ENCODE results near the gene ZNF799.
A peak's percentile ranks its signal among the peaks of the same experiment; 100 is the strongest.
"Not testable (repeated sequence)": the region's sequence is repeated elsewhere in the genome, so short reads cannot be mapped to it uniquely, and the experiment has no call there.

Gene ZNF799

DNA sequence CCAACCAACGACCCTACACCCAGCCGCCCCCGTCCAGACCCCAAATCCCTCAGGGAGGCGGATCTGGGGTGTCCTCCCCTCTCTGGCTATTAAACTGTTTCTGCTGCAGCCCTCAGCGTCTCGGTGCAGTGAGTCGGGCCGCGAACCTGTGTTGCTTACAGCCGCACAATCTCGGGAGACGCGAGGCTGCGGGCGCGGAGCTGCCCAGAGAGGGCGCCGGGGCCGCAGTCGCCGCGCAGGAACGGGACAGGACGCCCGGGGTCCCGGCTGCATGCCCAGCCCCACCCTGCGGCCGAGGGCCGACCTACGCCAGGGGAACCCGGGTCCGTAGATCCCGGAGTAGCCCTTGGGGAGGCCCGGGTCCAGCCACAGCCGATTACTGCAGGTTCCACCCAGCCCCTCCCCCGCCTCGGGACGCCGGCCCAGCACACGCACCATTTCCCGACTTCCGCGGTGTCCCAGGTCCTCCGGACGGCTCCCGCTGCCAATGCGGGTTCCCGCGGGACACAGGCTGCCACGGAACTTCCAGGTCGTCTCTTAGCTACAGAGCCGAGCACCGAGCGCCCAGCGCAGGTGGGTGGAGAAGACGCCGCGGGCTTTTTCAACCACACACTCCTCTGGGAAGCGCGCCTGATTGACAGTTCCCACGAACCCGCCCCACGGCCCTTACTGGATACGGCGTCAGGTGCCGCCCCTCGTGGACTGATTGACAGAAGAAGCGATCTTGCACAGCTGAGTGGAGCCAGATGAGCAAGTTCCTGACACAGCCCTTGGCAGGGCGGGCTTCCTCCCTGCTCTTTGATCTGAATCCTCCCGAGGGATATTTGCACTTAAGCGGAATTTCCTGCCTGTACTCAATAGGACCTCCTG lies at the start of gene ZNF799:
TSS of gene ZNF799 (minus strand) at position 639 of the 870 bp plus-strand sequence. CDS start at position 438, 201 bp downstream.
- Histone ChIP-seq H3K9ac (ENCODE audit: low read depth, low read length) (peak within 1 kb of the TSS; percentile 58; the same call in 1 of the 2 replicates), H3K27ac (ENCODE audit: low read length) (no peak within 1 kb of the TSS), H3K36me3 (ENCODE audit: insufficient read depth, low read depth, low read length) (no peaks in the 10 kb centered on the region)

DNA sequence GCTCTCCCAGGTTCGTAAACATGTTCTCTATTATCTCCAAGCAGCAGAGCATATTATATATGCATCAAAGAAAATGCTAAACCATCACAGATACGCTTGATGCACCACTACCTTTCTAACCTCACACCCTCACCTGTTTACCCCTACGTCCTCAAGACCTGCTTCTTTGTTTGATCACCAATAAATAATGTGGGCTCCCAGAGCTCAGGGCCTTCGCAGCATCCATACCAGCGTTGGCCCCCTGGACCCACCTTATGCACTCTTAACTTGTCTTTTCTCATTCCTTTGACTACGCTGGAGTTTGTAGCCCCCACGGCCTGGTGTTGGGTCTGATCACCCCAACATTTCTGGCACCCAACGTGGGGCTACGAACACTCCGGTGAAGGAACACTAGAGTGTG lies 49.8 kb upstream of the ZNF799 start:
- Histone ChIP-seq H3K27ac (ENCODE audit: low read length) (no peak overlapping the region), H3K4me1 (ENCODE audit: insufficient read depth, low read length) (no peaks in the 10 kb centered on the region), H3K9me3 (ENCODE audit: insufficient read depth, low read depth, low read length) (peaks cover 40% of the 10 kb centered on the region), H3K36me3 (ENCODE audit: insufficient read depth, low read depth, low read length) (no peaks in the 10 kb centered on the region), H3K4me3 (ENCODE audit: low read length) (no peak overlapping the region), H3K9ac (ENCODE audit: low read depth, low read length) (no peak overlapping the region), H3K27me3 (ENCODE audit: insufficient read depth, low read length) (no peaks in the 10 kb centered on the region)

More for the DNA sequence above, at the start of gene ZNF799:
- Histone ChIP-seq H3K4me3 (ENCODE audit: low read length) (peak within 1 kb of the TSS; percentile 85), H3K27me3 (ENCODE audit: insufficient read depth, low read length) (peaks cover 4% of the 10 kb centered on the region), H3K4me1 (ENCODE audit: insufficient read depth, low read length) (no peaks in the 10 kb centered on the region), H3K9me3 (ENCODE audit: insufficient read depth, low read depth, low read length) (no peaks in the 10 kb centered on the region)

DNA sequence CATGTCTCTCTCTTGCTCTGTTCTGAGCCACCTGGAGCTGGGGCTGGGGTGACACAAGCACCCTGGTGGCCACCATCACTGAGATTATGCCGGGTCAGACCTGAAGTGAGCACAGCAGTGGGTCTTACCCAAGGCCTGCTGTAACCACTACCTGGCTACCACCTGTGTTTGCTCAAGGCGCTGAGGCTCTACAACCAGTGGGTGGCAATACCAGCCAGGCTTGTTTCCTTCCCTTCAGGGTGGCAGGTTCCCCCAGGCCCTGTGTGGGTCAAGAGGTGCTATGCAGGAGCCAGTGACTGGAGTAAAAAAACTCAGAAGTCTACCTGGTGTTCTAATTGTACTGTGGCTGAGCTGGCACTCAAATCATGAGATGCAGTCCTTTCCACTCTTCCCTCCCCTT lies 47.7 kb upstream of the ZNF799 start:
- H3K4me3 ChIP-seq (ENCODE audit: low read length), result no peak overlapping the region
- H3K9ac ChIP-seq (ENCODE audit: low read depth, low read length), result no peak overlapping the region
- H3K4me1 ChIP-seq (ENCODE audit: insufficient read depth, low read length), result no peaks in the 10 kb centered on the region
- no peak overlapping the region for H3K27ac ChIP-seq (ENCODE audit: low read length)
- H3K27me3 ChIP-seq (ENCODE audit: insufficient read depth, low read length), result no peaks in the 10 kb centered on the region
- H3K9me3 ChIP-seq (ENCODE audit: insufficient read depth, low read depth, low read length), result peaks cover 38% of the 10 kb centered on the region
- no peaks in the 10 kb centered on the region for H3K36me3 ChIP-seq (ENCODE audit: insufficient read depth, low read depth, low read length)

DNA sequence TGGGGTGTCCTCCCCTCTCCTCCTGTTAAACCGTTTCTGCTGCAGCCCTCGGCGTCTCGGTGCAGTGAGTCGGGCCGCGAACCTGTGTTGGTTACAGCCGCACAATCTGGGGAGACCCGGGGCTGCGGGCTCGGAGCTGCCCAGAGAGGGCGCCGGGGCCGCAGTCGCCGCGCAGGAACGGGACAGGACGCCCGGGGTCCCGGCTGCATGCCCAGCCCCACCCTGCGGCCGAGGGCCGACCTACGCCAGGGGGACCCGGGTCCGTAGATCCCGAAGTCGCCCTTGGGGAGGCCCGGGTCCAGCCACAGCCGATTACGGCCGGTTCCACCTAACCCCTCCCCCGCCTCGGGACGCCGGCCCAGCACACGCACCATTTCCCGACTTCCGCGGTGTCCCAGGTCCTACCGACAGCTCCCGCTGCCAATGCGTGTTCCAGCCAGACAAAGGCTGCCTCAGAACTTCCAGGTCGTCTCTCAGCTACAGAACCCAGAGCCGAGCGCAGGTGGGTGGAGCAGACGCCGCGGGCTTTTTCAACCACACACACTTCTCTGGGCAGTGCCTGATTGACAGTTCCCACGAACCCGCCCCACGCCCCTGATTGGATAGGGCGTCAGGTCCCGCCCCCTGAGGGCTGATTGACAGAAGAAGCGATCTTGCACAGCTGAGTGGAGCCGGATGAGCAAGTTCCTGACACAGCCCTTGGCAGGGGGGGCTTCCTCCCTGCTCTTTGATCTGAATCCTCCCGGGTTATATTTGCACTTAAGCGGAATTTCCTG lies 39.7 kb upstream of the ZNF799 start, which contains the start of gene ZNF443:
TSS of gene ZNF443 (minus strand) at position 481 of the 776 bp plus-strand sequence. CDS start at position 374, 107 bp downstream.
- no peaks in the 10 kb centered on the region for H3K4me1 ChIP-seq (ENCODE audit: insufficient read depth, low read length)
- H3K4me3 ChIP-seq (ENCODE audit: low read length), result peak within 1 kb of the TSS; percentile 84
- H3K27me3 ChIP-seq (ENCODE audit: insufficient read depth, low read length), result no peaks in the 10 kb centered on the region
- H3K9ac ChIP-seq (ENCODE audit: low read depth, low read length), result peak within 1 kb of the TSS; percentile 82
- H3K27ac ChIP-seq (ENCODE audit: low read length), result no peak within 1 kb of the TSS
- no peaks in the 10 kb centered on the region for H3K9me3 ChIP-seq (ENCODE audit: insufficient read depth, low read depth, low read length)
- H3K36me3 ChIP-seq (ENCODE audit: insufficient read depth, low read depth, low read length), result no peaks in the 10 kb centered on the region

DNA sequence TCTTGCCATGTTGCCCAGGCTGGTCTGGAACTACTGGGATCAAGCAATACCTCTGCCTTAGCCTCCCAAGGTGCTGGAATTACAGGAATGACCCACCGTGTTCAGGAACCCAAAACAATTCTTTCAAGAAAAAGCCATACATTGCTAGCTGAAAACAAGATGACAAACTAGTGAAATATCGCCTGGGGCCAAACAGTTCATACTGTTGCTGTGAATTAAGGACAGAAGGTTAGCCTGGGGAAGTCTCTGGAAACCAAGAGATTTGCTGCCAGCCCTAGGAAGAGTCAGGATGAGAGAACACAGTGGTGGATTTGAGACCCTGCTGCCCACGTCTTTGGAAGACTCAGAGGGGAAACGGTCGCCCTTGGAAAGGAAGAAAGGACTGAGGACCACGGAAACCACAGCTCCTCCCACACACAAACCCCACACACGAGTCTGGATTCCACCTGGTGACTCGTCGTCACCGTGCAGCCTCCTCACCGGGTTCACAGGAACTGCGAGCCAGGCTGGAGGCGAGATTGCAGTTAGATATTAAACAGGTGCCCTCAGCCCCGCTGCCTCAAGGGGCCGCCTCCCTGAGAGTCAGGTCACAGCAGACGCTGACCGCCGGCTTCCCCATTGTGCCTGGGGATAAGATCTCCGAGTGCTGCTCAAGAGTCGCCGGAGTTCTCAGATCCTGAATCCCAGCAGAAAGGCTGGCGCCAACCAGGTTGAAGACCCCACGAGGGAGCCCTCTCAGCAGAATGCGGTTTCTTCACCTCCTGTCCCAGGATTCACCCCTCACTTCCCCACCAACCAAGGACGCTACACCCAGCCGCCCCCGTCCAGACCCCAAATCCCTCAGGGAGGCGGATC lies 38.8 kb upstream of the ZNF799 start:
- not testable (repeated sequence) for H3K27ac ChIP-seq (ENCODE audit: low read length); H3K36me3 ChIP-seq (ENCODE audit: insufficient read depth, low read depth, low read length); H3K27me3 ChIP-seq (ENCODE audit: insufficient read depth, low read length); H3K4me1 ChIP-seq (ENCODE audit: insufficient read depth, low read length); H3K9me3 ChIP-seq (ENCODE audit: insufficient read depth, low read depth, low read length)
- H3K9ac ChIP-seq (ENCODE audit: low read depth, low read length), result peak overlapping the region; percentile 82
- H3K4me3 ChIP-seq (ENCODE audit: low read length), result peak overlapping the region; percentile 84

DNA sequence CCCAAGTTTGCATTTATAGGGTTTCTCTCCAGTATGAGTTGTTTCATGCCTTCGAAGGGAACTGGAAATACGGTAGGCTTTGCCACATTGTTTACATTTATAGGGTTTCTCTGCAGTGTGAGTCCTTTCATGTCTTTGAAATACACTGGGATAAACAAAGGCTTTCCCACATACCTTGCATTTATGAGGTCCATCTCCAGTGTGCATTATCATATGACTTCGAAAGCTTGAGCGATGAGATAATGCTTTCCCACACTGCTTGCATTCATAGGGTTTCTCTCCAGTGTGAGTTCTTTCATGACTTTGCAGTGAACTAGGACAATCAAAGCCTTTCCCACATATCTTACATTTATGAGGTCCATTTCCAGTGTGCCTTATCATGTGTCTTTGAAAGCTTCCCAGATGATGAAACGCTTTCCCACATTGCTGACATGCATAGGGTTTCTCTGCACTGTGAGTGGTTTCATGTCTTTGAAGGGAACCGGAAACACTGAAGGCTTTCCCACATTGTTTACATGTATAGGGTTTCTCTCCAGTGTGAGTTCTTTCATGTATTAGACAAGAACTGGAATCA lies 29.7 kb upstream of the ZNF799 start:
- Histone ChIP-seq H3K9me3 (ENCODE audit: insufficient read depth, low read depth, low read length) (peaks cover 40% of the 10 kb centered on the region), H3K36me3 (ENCODE audit: insufficient read depth, low read depth, low read length) (peaks cover 42% of the 10 kb centered on the region)
- H3K9ac ChIP-seq (ENCODE audit: low read depth, low read length); H3K27me3 ChIP-seq (ENCODE audit: insufficient read depth, low read length); H3K27ac ChIP-seq (ENCODE audit: low read length); H3K4me3 ChIP-seq (ENCODE audit: low read length); H3K4me1 ChIP-seq (ENCODE audit: insufficient read depth, low read length): not testable (repeated sequence)

DNA sequence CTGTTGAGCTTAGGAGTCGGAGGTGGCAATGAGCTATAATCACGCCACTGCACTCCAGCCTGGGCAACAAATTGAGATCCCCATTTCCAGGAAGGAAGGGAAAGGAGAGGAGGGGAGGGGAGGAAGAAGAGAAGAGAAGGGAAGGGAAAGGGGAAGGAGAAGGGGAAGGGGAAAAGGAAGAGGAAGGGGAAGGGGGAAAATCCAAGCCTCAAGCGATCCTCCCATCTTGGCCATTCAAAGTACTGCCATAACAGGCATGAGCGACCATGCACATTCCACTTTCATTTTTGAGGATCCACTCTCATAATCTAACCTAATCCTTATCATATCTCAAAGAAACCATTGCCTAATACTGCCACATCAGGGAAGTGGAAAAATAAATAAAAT lies 24.8 kb upstream of the ZNF799 start:
- no peak overlapping the region for H3K27ac ChIP-seq (ENCODE audit: low read length)

DNA sequence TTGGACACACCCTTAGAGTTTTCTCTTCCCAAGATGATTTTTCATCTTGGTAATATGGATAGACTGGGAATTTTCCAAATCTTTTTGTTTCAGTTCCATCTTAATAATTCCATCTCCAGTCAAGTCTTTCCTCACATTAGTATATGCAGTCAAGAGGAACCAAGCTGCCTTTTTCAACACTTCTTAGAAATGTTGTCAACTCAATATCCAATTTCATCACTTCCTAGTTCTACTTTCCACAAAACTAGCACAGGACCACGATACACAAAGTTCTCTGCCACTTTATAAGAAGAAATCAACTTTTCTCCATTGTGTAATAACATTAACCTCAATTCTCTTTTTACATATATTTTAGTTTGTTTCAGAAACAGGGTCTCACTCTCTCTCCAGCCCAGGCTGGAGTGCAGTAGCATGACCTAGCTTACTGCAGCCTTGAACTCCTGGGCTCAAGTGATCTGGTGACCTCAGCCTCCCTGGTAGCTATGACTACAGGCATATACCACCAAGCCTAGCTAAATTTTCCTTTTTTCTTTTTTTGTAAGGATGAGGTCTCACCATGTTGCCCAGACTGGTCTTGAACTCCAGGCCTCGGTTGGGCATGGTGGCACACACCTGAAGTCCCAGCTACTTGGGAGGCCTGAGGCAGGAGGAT lies 24.3 kb upstream of the ZNF799 start:
- no peak overlapping the region for H3K9ac ChIP-seq (ENCODE audit: low read depth, low read length)
- H3K4me1 ChIP-seq (ENCODE audit: insufficient read depth, low read length), result no peaks in the 10 kb centered on the region
- H3K36me3 ChIP-seq (ENCODE audit: insufficient read depth, low read depth, low read length), result peaks cover 26% of the 10 kb centered on the region; the same call in 1 of the 2 replicates
- peaks cover 23% of the 10 kb centered on the region for H3K9me3 ChIP-seq (ENCODE audit: insufficient read depth, low read depth, low read length)
- no peak overlapping the region for H3K27ac ChIP-seq (ENCODE audit: low read length)
- no peaks in the 10 kb centered on the region for H3K27me3 ChIP-seq (ENCODE audit: insufficient read depth, low read length)
- no peak overlapping the region for H3K4me3 ChIP-seq (ENCODE audit: low read length)

More for the DNA sequence above, 24.8 kb upstream of the ZNF799 start:
- H3K9ac ChIP-seq (ENCODE audit: low read depth, low read length), result no peak overlapping the region
- peaks cover 31% of the 10 kb centered on the region for H3K36me3 ChIP-seq (ENCODE audit: insufficient read depth, low read depth, low read length)
- H3K9me3 ChIP-seq (ENCODE audit: insufficient read depth, low read depth, low read length), result peaks cover 26% of the 10 kb centered on the region
- no peaks in the 10 kb centered on the region for H3K4me1 ChIP-seq (ENCODE audit: insufficient read depth, low read length)
- H3K4me3 ChIP-seq (ENCODE audit: low read length), result no peak overlapping the region
- no peaks in the 10 kb centered on the region for H3K27me3 ChIP-seq (ENCODE audit: insufficient read depth, low read length)

DNA sequence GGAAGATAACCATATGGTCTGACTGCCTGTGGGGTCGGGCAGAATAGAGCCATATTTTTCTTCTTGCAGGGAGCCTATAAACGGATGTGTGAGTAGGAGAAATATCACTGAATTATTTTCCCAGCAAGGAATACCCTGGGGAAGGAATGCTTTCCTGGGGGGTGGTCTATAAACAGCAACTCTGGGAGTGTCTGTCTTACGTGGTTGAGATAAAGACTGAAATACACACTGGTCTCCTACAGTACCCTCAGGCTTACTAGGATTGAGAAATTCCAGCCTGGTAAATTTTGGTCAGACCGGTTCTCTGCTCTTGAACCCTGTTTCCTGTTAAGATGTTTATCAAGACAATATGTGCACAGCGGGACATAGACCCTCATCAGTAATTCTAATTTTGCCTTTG lies 16.2 kb upstream of the ZNF799 start:
- H3K9me3 ChIP-seq (ENCODE audit: insufficient read depth, low read depth, low read length), result peaks cover 35% of the 10 kb centered on the region
- not testable (repeated sequence) for H3K4me1 ChIP-seq (ENCODE audit: insufficient read depth, low read length); H3K9ac ChIP-seq (ENCODE audit: low read depth, low read length); H3K4me3 ChIP-seq (ENCODE audit: low read length); H3K27ac ChIP-seq (ENCODE audit: low read length); H3K36me3 ChIP-seq (ENCODE audit: insufficient read depth, low read depth, low read length); H3K27me3 ChIP-seq (ENCODE audit: insufficient read depth, low read length)

DNA sequence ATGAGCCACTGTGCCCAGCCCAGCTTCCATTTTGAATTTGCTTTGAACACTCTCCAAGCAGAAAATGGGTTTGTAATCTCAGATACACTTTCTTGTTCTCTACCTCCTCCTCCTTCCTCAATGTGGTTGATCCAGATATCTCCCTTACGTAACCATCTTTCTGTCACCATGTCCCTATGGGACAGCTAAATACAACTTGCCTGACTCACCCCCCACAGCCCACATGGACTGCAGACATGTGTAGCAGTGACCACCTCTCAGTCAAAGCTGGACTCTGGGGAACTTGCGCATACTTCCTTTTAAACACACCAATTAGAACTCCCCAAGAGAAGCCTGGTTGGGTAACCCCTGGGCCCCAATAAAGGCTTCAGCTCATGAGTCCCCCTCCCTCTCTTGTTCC lies 10.8 kb upstream of the ZNF799 start:
- H3K9me3 ChIP-seq (ENCODE audit: insufficient read depth, low read depth, low read length), result peaks cover 30% of the 10 kb centered on the region
- H3K9ac ChIP-seq (ENCODE audit: low read depth, low read length), result no peak overlapping the region
- H3K36me3 ChIP-seq (ENCODE audit: insufficient read depth, low read depth, low read length), result no peaks in the 10 kb centered on the region
- no peaks in the 10 kb centered on the region for H3K4me1 ChIP-seq (ENCODE audit: insufficient read depth, low read length)
- H3K27me3 ChIP-seq (ENCODE audit: insufficient read depth, low read length), result no peaks in the 10 kb centered on the region
- no peak overlapping the region for H3K27ac ChIP-seq (ENCODE audit: low read length)
- no peak overlapping the region for H3K4me3 ChIP-seq (ENCODE audit: low read length)

Data from iPS-20b (cell line).